ENCODE results near the gene RPS19. TPM values are rescaled to one million over a fixed set of nuclear protein-coding genes. Genes with fewer than 3 reads are reported as not detected.
A peak's percentile ranks its signal among the peaks of the same experiment; 100 is the strongest.
"Not testable (repeated sequence)": the region's sequence is repeated elsewhere in the genome, so short reads cannot be mapped to it uniquely, and the experiment has no call there.

Gene RPS19
- total RNA-seq, 1 donor from 2014 or later: 1,667 TPM

- H3K4me1 ChIP-seq: peaks cover 59% of the 10 kb centered on the region
- H3K27me3 ChIP-seq: no peaks in the 10 kb centered on the region
- H3K4me3 ChIP-seq: no peak overlapping the region
- ATAC-seq: peak; percentile 42
- H3K36me3 ChIP-seq: peaks cover 69% of the 10 kb centered on the region
- TF ChIP-seq CTCF (IDR thresholded peaks at IDR 0.05): no peak
- no peak for DNase-seq
- no peak overlapping the region for H3K27ac ChIP-seq
- intact Hi-C loops (cut with DNase I): no loop called here
- no peaks in the 10 kb centered on the region for H3K9me3 ChIP-seq
Measured at GRCh38 chr19:41870401-41870873, 10.4 kb downstream of the RPS19 start.

- DNase-seq (no peak), ATAC-seq (peak; percentile 68)
- Histone ChIP-seq H3K9me3 (no peaks in the 10 kb centered on the region), H3K27me3 (no peaks in the 10 kb centered on the region), H3K4me3 (no peak overlapping the region), H3K36me3 (peaks cover 57% of the 10 kb centered on the region), H3K27ac (peak overlapping the region; percentile 51), H3K4me1 (peaks cover 59% of the 10 kb centered on the region)
- TF ChIP-seq CTCF (IDR thresholded peaks at IDR 0.05): no peak
- intact Hi-C loops (cut with DNase I): no loop called here
Measured at GRCh38 chr19:41871573-41872383, 11.7 kb downstream of the RPS19 start.

- H3K9me3 ChIP-seq: no peaks in the 10 kb centered on the region
- intact Hi-C loops (cut with DNase I): no loop called here
- no peak overlapping the region for H3K4me3 ChIP-seq
- H3K36me3 ChIP-seq: peaks cover 51% of the 10 kb centered on the region
- peaks cover 54% of the 10 kb centered on the region for H3K4me1 ChIP-seq
- H3K27ac ChIP-seq: peak overlapping the region; percentile 51
- no peaks in the 10 kb centered on the region for H3K27me3 ChIP-seq
- no peak for DNase-seq
- TF ChIP-seq CTCF (IDR thresholded peaks at IDR 0.05): no peak
- ATAC-seq: no peak
Measured at GRCh38 chr19:41872384-41872774, 12.3 kb downstream of the RPS19 start.

GRCh38 chr19:41872775-41873647, 13.0 kb downstream of the RPS19 start:
- H3K27me3 ChIP-seq: no peaks in the 10 kb centered on the region
- intact Hi-C loops (cut with DNase I): no loop called here
- H3K36me3 ChIP-seq: peaks cover 45% of the 10 kb centered on the region
- H3K4me3 ChIP-seq: no peak overlapping the region
- ATAC-seq (peak; percentile 76), DNase-seq (peak; percentile 92)
- H3K9me3 ChIP-seq: no peaks in the 10 kb centered on the region
- TF ChIP-seq CTCF (IDR thresholded peaks at IDR 0.05): peak; percentile 70
- H3K4me1 ChIP-seq: peaks cover 47% of the 10 kb centered on the region
- peak overlapping the region; percentile 51 for H3K27ac ChIP-seq

- DNase-seq; H3K27me3 ChIP-seq; ATAC-seq; intact Hi-C loops (cut with DNase I); H3K4me3 ChIP-seq; H3K9me3 ChIP-seq: not testable (repeated sequence)
- H3K4me1 ChIP-seq: peaks cover 24% of the 10 kb centered on the region
- H3K36me3 ChIP-seq: peaks cover 16% of the 10 kb centered on the region
- peak overlapping the region; percentile 43 for H3K27ac ChIP-seq
Measured at GRCh38 chr19:41875973-41876372, 15.9 kb downstream of the RPS19 start.

Measured in upper lobe of right lung (tissue), 1 donor.